ENCODE measurements around the gene OSBPL3.
A peak's percentile ranks its signal among the peaks of the same experiment; 100 is the strongest.

Gene OSBPL3

DNA sequence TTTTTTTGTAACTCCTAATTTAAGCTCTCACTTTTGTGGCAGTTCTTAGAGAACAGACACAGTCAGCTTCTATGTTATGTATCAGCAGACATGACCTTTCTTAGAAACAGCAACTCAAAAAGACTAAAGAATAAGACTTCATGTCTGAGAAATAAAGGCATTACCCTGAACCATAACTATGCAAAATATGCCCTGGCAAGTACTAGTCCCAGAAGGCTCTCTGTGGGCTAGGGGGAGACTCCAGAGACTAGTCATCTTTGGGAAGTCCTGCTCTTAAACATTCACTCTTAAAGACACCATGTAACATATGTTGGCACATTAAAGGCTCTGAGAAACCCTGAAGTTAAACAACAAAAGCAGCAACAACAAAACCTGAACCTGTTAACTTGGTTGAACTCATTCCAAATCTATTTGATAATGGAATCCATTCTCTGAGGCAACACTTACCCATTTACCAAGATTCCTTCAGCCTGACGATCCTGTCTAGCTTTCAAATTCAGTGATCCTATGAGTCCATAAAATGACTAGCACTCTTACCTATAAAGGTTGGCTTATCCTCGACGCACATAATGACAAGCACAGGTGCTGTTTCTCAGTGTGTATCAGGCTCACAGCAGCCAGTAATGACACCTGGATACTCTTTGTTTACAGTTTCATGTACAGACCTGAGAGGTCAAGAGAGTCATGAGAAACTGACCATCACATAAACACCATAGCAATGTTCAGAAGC is 62.3 kb downstream of the OSBPL3 start:
- no peaks in the 10 kb centered on the region for H3K27me3 ChIP-seq (replicated peaks; ENCODE audit: control insufficient read depth, insufficient read depth, low read length)
- no peak for DNase-seq (ENCODE audit: extremely low read depth, insufficient read length)
- TF ChIP-seq, protein P1, sequence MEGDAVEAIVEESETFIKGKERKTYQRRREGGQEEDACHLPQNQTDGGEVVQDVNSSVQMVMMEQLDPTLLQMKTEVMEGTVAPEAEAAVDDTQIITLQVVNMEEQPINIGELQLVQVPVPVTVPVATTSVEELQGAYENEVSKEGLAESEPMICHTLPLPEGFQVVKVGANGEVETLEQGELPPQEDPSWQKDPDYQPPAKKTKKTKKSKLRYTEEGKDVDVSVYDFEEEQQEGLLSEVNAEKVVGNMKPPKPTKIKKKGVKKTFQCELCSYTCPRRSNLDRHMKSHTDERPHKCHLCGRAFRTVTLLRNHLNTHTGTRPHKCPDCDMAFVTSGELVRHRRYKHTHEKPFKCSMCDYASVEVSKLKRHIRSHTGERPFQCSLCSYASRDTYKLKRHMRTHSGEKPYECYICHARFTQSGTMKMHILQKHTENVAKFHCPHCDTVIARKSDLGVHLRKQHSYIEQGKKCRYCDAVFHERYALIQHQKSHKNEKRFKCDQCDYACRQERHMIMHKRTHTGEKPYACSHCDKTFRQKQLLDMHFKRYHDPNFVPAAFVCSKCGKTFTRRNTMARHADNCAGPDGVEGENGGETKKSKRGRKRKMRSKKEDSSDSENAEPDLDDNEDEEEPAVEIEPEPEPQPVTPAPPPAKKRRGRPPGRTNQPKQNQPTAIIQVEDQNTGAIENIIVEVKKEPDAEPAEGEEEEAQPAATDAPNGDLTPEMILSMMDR (IDR thresholded peaks at IDR 0.05; ENCODE audit: insufficient read depth, low read length, poor library complexity, severe bottlenecking): no peak
- no peaks in the 10 kb centered on the region for H3K36me3 ChIP-seq (ENCODE audit: control insufficient read depth, insufficient read depth, low read length)
- no peak overlapping the region; the same call in 1 of the 2 replicates for H3K4me3 ChIP-seq (replicated peaks; ENCODE audit: low read depth, low read length)

DNA sequence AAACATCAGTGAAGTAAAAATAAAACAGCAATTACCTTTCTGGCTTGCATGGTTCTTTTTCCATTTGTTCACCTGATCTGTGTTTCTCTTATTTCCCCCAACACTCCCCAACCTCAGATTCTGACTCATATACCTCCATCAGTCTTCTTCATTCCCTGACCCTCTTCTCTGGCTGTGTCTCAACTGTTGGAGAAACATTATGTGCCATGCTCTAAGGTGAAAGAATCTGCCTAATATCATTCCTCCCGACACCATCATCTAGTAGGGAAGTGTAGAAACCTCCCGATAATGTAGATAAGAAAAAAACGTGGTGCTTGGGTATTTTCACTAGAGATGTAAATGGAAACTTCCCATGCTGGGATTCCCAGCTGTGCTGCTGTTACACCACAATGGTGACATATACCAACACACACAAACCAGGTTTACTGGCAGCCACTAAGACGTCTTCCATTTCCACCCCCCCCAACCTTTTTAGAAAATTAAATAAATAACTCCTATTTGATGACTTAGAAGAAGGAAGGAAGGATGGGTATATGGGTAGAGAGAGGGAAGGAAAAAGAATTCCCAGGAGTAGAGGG is 63.4 kb downstream of the OSBPL3 start:
- TF ChIP-seq, protein P1 (IDR thresholded peaks at IDR 0.05; ENCODE audit: insufficient read depth, low read length, poor library complexity, severe bottlenecking): no peak
- Histone ChIP-seq H3K36me3 (ENCODE audit: control insufficient read depth, insufficient read depth, low read length) (no peaks in the 10 kb centered on the region), H3K27me3 (replicated peaks; ENCODE audit: control insufficient read depth, insufficient read depth, low read length) (no peaks in the 10 kb centered on the region), H3K4me3 (replicated peaks; ENCODE audit: low read depth, low read length) (peak overlapping the region; percentile 1; the same call in 1 of the 2 replicates)
- no peak for DNase-seq (ENCODE audit: extremely low read depth, insufficient read length)

DNA sequence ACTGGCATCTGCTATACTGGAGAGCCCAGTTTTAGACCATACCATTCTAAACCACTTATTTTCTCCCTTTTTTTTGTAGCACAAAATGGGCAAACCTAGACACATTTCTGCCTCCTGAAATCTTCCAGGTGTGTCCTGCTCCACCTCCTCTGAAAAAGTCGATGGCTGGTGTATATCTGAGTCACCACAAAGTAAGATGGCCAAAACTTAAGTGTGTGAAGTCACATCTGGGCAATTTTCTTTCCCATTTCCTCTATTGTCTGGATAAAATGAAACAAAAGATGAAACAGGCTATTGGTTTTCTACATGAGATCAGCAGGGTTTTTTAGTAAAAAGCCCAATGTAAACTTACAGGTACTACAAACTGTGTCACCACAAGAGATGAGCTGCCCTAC is 65.5 kb downstream of the OSBPL3 start:
- DNase-seq (ENCODE audit: extremely low read depth, insufficient read length): no peak
- Histone ChIP-seq H3K36me3 (ENCODE audit: control insufficient read depth, insufficient read depth, low read length) (no peaks in the 10 kb centered on the region), H3K27me3 (replicated peaks; ENCODE audit: control insufficient read depth, insufficient read depth, low read length) (no peaks in the 10 kb centered on the region), H3K4me3 (replicated peaks; ENCODE audit: low read depth, low read length) (no peak overlapping the region)
- TF ChIP-seq, protein P1 (IDR thresholded peaks at IDR 0.05; ENCODE audit: insufficient read depth, low read length, poor library complexity, severe bottlenecking): no peak

DNA sequence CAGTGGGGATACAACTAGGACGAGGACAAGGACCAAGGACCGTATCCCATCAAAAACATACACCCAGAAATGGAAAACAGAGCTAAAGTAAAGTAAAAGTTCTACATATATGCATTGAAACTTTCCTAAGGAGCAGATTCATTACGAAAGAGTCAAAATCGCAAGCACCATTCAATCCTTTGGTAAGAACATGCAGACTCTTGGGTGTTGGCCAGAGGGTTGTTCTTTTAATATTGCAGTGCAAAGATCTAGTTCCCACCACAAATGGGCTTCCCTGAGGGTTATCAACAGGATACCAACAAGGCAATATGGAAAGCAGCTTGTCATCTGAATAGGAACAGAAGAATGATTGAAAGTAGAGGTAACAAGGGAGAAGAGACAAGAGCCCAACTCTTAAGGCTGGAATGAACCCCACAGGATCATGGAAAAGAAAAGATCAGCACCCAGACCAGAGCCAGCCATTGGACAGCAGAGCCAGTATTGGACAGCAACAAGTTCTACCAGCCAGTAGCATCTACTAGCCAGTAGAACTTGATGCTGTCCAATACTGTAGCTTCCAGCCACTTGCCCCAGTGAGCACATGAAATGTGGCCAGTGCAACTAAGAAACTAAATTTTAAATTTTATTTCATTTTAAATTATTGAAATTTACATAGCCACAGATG is 66.0 kb downstream of the OSBPL3 start:
- TF ChIP-seq, protein P1 (IDR thresholded peaks at IDR 0.05; ENCODE audit: insufficient read depth, low read length, poor library complexity, severe bottlenecking): no peak
- no peaks in the 10 kb centered on the region for H3K27me3 ChIP-seq (replicated peaks; ENCODE audit: control insufficient read depth, insufficient read depth, low read length)
- no peaks in the 10 kb centered on the region for H3K36me3 ChIP-seq (ENCODE audit: control insufficient read depth, insufficient read depth, low read length)
- no peak for DNase-seq (ENCODE audit: extremely low read depth, insufficient read length)
- no peak overlapping the region for H3K4me3 ChIP-seq (replicated peaks; ENCODE audit: low read depth, low read length)

DNA sequence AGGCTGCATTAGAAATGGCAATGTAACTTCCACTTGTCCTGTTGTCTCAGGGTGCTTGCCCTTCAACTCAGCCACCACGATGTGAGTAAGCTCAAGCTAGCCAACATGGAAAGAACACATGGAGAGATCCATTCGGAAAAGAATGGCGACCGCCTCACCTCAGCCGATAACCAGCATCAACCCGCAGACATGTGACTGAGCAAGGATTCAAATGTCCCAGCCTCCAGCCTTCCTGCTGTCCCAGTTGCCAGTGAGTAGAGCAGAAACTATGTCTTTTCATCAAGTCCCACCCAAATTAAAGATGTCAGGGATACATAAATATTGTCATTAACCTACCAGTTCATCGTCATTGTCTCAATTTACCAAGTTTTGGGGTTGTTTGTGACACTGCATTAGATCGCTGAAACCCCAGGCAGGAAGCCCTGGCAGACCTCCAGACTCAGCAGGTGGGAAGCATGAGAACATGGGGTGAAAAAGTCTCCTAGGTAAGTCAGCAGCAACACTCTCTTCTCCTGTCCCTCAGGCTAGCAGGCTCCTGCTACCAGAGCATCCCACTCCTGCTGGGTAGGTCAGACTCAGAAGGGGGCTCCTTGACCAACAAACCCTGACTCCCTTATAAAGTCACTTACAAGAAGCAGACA is 67.0 kb downstream of the OSBPL3 start:
- Histone ChIP-seq H3K27me3 (replicated peaks; ENCODE audit: control insufficient read depth, insufficient read depth, low read length) (no peaks in the 10 kb centered on the region), H3K36me3 (ENCODE audit: control insufficient read depth, insufficient read depth, low read length) (no peaks in the 10 kb centered on the region), H3K4me3 (replicated peaks; ENCODE audit: low read depth, low read length) (no peak overlapping the region)
- TF ChIP-seq, protein P1 (IDR thresholded peaks at IDR 0.05; ENCODE audit: insufficient read depth, low read length, poor library complexity, severe bottlenecking): no peak
- no peak for DNase-seq (ENCODE audit: extremely low read depth, insufficient read length)

Measured in GM06990 (cell line).